ENCODE data around the gene TRIM14.
A peak's percentile ranks its signal among the peaks of the same experiment; 100 is the strongest.

Gene TRIM14

GRCh38 chr9:98064623-98065392, 54.2 kb downstream of the TRIM14 start:
- no peaks in the 10 kb centered on the region for H3K9me3 Mint-ChIP-seq
- peaks cover 4% of the 10 kb centered on the region for H3K27me3 Mint-ChIP-seq (ENCODE audit: low read depth, poor library complexity)
- peaks cover 50% of the 10 kb centered on the region for H3K36me3 Mint-ChIP-seq (ENCODE audit: low read depth)
- no peaks in the 10 kb centered on the region for H3K4me1 Mint-ChIP-seq
- H3K4me3 Mint-ChIP-seq, result no peak overlapping the region
- DNase-seq, result no peak
- no peak overlapping the region for H3K27ac Mint-ChIP-seq
- TF ChIP-seq CTCF (IDR thresholded peaks at IDR 0.05), result no peak

GRCh38 chr9:98062161-98062560, 56.9 kb downstream of the TRIM14 start:
- peaks cover 4% of the 10 kb centered on the region for H3K27me3 Mint-ChIP-seq (ENCODE audit: low read depth, poor library complexity)
- H3K4me3 Mint-ChIP-seq, result no peak overlapping the region
- no peak for DNase-seq
- no peak for TF ChIP-seq CTCF (IDR thresholded peaks at IDR 0.05)
- peaks cover 5% of the 10 kb centered on the region for H3K4me1 Mint-ChIP-seq
- peaks cover 50% of the 10 kb centered on the region for H3K36me3 Mint-ChIP-seq (ENCODE audit: low read depth)
- no peak overlapping the region for H3K27ac Mint-ChIP-seq
- H3K9me3 Mint-ChIP-seq, result no peaks in the 10 kb centered on the region

GRCh38 chr9:98057138-98057799, 61.8 kb downstream of the TRIM14 start:
- H3K36me3 Mint-ChIP-seq (ENCODE audit: low read depth), result peaks cover 13% of the 10 kb centered on the region
- peak overlapping the region; percentile 97 for H3K4me3 Mint-ChIP-seq
- peaks cover 14% of the 10 kb centered on the region for H3K27me3 Mint-ChIP-seq (ENCODE audit: low read depth, poor library complexity)
- H3K4me1 Mint-ChIP-seq, result peaks cover 12% of the 10 kb centered on the region
- H3K9me3 Mint-ChIP-seq, result no peaks in the 10 kb centered on the region
- TF ChIP-seq CTCF (IDR thresholded peaks at IDR 0.05), result no peak
- DNase-seq, result no peak
- peak overlapping the region; percentile 98 for H3K27ac Mint-ChIP-seq

GRCh38 chr9:98056269-98057137, 62.5 kb downstream of the TRIM14 start, which contains the start of gene NANS:
NANS (plus strand) TSS chr9:98056732; CDS start chr9:98056809, 77 bp downstream.
- Mint-ChIP-seq H3K27me3 (ENCODE audit: low read depth, poor library complexity) (peaks cover 21% of the 10 kb centered on the region), H3K9me3 (no peaks in the 10 kb centered on the region), H3K36me3 (ENCODE audit: low read depth) (peaks cover 7% of the 10 kb centered on the region), H3K27ac (peak within 1 kb of the TSS; percentile 98), H3K4me3 (peak within 1 kb of the TSS; percentile 97), H3K4me1 (peaks cover 12% of the 10 kb centered on the region)
- no peak for TF ChIP-seq CTCF (IDR thresholded peaks at IDR 0.05)
- DNase-seq, result peak; percentile 93

GRCh38 chr9:98054376-98054951, 64.6 kb downstream of the TRIM14 start:
- no peak overlapping the region for H3K4me3 Mint-ChIP-seq

More at GRCh38 chr9:98054376-98054951, 64.6 kb downstream of the TRIM14 start:
- no peak for TF ChIP-seq CTCF (IDR thresholded peaks at IDR 0.05)
- DNase-seq, result no peak
- H3K36me3 Mint-ChIP-seq (ENCODE audit: low read depth), result no peaks in the 10 kb centered on the region
- H3K9me3 Mint-ChIP-seq, result no peaks in the 10 kb centered on the region
- no peak overlapping the region for H3K27ac Mint-ChIP-seq
- peaks cover 17% of the 10 kb centered on the region for H3K27me3 Mint-ChIP-seq (ENCODE audit: low read depth, poor library complexity)
- peaks cover 17% of the 10 kb centered on the region for H3K4me1 Mint-ChIP-seq
